HepG2 (cell line): ENCODE results near the gene SCT.

Experiments
- BCL6 ChIP-seq: IDR thresholded peaks from 2 replicates; pipeline ENCODE4 v1.6.1; 2016; ENCODE audit warnings: missing genetic modification reagents, missing compliant biosample characterization
- ELF3 ChIP-seq: IDR thresholded peaks from 2 replicates; pipeline ENCODE4 v1.6.1; 2016; ENCODE audit warnings: missing genetic modification reagents, missing compliant biosample characterization
- JUNB ChIP-seq: sonication (generic); formaldehyde crosslinking; IDR thresholded peaks from 2 replicates; pipeline ENCODE4 v1.8.0; 2022; ENCODE audit warnings: missing genetic modification reagents, mild to moderate bottlenecking, borderline replicate concordance
- SRF ChIP-seq: IDR thresholded peaks from 2 replicates; pipeline ENCODE4 v1.6.1; 2011; ENCODE audit warnings: mild to moderate bottlenecking, low read depth, low read length, moderate library complexity
- YY1 ChIP-seq: IDR thresholded peaks from 2 replicates; pipeline ENCODE4 v1.6.1; 2011; ENCODE audit warnings: low read length, low read depth, moderate library complexity, mild to moderate bottlenecking; ENCODE audit not compliant: insufficient read depth, insufficient replicate concordance
- ZNF331 ChIP-seq: sonication (generic); formaldehyde crosslinking; IDR thresholded peaks from 2 replicates; pipeline ENCODE4 v1.4.0; 2020; ENCODE audit warnings: missing genetic modification reagents
- ZNF563 ChIP-seq: sonication (generic); formaldehyde crosslinking; IDR thresholded peaks from 2 replicates; pipeline ENCODE4 v1.8.0; 2022; ENCODE audit warnings: mild to moderate bottlenecking, moderate library complexity, missing genetic modification reagents
- ZNF670 ChIP-seq: sonication (generic); formaldehyde crosslinking; IDR thresholded peaks from 2 replicates; pipeline ENCODE4 v1.8.0; 2022; ENCODE audit warnings: mild to moderate bottlenecking, missing genetic modification reagents, borderline replicate concordance
- TF ChIP-seq, protein P1 (sequence below): sonication (generic); formaldehyde crosslinking; IDR thresholded peaks from 2 replicates; pipeline ENCODE4 v1.4.0; 2020; ENCODE audit warnings: low read depth, missing genetic modification reagents
- TF ChIP-seq, protein P2 (sequence below): sonication (generic); formaldehyde crosslinking; IDR thresholded peaks from 2 replicates; pipeline ENCODE4 v1.4.0; 2020; ENCODE audit warnings: missing genetic modification reagents, borderline replicate concordance

DNA sequence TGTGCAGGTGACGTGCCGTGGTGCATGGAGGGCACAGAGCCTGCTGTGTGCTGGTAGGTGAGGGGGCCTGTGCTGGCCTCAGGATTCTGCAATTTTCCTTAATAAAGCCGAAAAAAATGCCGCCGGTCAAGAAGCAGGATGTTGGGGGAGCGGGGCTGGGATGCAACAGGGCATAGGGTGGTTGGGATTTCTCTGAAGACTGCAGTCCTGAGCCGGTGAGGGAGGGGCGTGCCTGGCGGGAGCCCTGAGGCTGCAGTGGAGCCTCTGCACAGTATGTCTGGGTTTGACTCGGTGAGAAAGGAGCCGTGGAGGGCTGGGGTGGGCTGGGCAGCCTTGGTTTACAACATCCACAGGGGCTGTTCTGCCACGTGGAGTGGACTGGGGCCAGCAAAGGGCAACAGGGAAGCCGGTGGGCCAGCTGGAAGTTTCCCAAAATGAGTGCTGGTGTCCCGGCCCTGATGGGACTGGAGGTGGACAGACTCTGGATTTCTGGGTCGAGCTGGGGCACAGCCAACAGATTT lies 3.6 kb downstream of the SCT start:
- TF ChIP-seq BCL6 (no peak), ZNF563 (CRISPR knock-in tag) (no peak), JUNB (CRISPR knock-in tag) (no peak), SRF (no peak), ZNF670 (CRISPR knock-in tag) (no peak), ZNF331 (CRISPR knock-in tag) (no peak), YY1 (no peak), ELF3 (CRISPR knock-in tag) (no peak)
- TF ChIP-seq, protein P1, sequence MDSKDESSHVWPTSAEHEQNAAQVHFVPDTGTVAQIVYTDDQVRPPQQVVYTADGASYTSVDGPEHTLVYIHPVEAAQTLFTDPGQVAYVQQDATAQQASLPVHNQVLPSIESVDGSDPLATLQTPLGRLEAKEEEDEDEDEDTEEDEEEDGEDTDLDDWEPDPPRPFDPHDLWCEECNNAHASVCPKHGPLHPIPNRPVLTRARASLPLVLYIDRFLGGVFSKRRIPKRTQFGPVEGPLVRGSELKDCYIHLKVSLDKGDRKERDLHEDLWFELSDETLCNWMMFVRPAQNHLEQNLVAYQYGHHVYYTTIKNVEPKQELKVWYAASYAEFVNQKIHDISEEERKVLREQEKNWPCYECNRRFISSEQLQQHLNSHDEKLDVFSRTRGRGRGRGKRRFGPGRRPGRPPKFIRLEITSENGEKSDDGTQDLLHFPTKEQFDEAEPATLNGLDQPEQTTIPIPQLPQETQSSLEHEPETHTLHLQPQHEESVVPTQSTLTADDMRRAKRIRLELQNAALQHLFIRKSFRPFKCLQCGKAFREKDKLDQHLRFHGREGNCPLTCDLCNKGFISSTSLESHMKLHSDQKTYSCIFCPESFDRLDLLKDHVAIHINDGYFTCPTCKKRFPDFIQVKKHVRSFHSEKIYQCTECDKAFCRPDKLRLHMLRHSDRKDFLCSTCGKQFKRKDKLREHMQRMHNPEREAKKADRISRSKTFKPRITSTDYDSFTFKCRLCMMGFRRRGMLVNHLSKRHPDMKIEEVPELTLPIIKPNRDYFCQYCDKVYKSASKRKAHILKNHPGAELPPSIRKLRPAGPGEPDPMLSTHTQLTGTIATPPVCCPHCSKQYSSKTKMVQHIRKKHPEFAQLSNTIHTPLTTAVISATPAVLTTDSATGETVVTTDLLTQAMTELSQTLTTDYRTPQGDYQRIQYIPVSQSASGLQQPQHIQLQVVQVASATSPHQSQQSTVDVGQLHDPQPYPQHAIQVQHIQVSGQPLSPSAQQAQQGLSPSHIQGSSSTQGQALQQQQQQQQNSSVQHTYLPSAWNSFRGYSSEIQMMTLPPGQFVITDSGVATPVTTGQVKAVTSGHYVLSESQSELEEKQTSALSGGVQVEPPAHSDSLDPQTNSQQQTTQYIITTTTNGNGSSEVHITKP: no peak
- TF ChIP-seq, protein P2, sequence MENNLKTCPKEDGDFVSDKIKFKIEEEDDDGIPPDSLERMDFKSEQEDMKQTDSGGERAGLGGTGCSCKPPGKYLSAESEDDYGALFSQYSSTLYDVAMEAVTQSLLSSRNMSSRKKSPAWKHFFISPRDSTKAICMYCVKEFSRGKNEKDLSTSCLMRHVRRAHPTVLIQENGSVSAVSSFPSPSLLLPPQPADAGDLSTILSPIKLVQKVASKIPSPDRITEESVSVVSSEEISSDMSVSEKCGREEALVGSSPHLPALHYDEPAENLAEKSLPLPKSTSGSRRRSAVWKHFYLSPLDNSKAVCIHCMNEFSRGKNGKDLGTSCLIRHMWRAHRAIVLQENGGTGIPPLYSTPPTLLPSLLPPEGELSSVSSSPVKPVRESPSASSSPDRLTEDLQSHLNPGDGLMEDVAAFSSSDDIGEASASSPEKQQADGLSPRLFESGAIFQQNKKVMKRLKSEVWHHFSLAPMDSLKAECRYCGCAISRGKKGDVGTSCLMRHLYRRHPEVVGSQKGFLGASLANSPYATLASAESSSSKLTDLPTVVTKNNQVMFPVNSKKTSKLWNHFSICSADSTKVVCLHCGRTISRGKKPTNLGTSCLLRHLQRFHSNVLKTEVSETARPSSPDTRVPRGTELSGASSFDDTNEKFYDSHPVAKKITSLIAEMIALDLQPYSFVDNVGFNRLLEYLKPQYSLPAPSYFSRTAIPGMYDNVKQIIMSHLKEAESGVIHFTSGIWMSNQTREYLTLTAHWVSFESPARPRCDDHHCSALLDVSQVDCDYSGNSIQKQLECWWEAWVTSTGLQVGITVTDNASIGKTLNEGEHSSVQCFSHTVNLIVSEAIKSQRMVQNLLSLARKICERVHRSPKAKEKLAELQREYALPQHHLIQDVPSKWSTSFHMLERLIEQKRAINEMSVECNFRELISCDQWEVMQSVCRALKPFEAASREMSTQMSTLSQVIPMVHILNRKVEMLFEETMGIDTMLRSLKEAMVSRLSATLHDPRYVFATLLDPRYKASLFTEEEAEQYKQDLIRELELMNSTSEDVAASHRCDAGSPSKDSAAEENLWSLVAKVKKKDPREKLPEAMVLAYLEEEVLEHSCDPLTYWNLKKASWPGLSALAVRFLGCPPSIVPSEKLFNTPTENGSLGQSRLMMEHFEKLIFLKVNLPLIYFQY: no peak
